Measurements from ENCODE around the gene DNMBP.

DNMBP gene

DNA sequence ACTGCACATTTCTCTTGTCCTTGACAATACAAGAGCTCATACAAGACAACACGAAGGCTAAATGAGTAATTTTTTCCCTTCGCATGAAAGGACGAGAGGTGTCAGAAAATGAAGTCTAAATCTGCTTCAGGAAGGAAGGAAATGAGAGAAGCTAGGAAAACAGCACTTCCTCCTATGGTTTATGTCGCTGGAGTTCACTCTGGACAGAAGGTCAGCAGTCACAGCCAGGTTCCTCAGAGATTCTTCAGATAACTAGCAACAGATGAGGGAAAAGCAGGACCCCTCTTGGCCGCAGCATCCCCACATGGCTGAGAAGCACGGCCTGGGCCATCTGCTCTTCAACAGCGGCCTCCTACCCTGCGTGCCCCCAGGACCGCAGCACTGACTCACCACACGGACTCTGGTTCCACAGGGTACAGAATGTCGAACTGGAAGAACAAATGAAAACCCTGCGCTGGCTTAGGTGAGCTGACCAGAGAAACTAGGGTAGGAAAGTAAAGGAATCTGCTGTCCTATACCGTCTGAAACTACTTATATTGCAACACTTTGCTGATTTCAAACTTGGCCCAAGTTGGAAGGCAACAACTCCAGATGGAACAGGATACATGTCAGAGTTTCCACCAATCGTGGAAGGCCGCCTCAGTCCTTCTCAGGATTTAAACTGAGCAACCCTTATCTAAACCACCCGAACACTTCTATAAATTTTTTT is 26.3 kb downstream of the DNMBP start:
- DNase-seq (ENCODE audit: insufficient read length) (no peak), FAIRE-seq (peak; percentile 54)
- TF ChIP-seq POLR2A (IDR thresholded peaks at IDR 0.05; ENCODE audit: low read depth, low read length) (no peak), POLR2AphosphoS5 (IDR thresholded peaks at IDR 0.05; ENCODE audit: low read depth, low read length) (no peak), TAF1 (IDR thresholded peaks at IDR 0.05; ENCODE audit: borderline replicate concordance, low read depth, low read length) (no peak)

DNA sequence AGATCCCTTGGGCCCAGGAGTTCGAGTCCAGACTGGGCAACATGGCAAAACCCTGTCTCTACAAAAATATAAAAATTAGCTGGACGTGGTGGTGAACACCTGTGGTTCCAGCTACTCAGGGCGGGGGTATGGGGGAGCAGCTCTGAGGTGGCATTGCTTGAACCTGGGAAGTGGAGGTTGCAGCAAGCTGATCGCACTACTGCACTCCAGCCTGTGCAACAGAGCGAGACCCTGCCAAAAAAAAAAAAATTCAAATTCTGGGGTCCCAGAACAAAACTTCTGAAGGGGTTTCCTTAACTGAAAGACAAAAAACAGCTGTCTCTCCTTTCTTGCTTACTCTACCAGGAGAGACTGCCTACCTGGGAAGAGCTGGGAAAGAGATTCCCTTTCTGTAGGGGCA is 27.0 kb downstream of the DNMBP start:
- no peak for TF ChIP-seq TAF1 (IDR thresholded peaks at IDR 0.05; ENCODE audit: borderline replicate concordance, low read depth, low read length)
- DNase-seq (ENCODE audit: insufficient read length) (no peak), FAIRE-seq (no peak)

DNA sequence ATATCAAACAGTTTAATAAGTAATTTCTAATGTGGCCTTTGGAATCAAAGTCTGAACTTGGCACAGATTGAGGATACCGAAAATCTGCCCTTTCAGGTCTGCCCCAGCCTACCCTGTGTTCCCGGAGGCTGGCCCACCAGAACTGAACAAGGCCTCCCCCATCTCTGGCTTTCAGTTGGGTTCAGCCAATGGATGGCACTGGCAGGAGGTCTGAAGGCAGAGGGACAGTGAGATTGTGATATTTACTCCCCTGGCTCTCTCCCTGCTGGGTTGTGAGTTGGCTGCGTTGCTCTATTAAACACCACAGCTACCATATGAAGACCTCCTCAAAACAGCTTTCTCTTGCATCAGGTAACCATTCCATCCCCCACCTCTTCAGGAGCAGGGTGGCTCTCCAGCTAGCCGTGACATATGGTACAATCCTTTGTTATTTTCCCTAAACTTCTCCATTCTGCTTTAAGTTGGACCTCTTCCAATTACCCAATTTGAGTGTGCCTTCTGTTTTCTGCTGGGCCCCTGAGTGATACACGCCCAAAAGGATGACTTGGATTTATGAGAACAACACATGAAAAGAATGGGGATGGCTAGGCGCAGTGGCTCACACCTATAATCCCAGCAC is 28.1 kb downstream of the DNMBP start:
- DNase-seq (ENCODE audit: insufficient read length) (no peak), FAIRE-seq (no peak)
- no peak for TF ChIP-seq POLR2A (IDR thresholded peaks at IDR 0.05; ENCODE audit: low read depth, low read length)
- no peak for TF ChIP-seq POLR2AphosphoS5 (IDR thresholded peaks at IDR 0.05; ENCODE audit: low read depth, low read length)
- TF ChIP-seq TAF1 (IDR thresholded peaks at IDR 0.05; ENCODE audit: borderline replicate concordance, low read depth, low read length): no peak

DNA sequence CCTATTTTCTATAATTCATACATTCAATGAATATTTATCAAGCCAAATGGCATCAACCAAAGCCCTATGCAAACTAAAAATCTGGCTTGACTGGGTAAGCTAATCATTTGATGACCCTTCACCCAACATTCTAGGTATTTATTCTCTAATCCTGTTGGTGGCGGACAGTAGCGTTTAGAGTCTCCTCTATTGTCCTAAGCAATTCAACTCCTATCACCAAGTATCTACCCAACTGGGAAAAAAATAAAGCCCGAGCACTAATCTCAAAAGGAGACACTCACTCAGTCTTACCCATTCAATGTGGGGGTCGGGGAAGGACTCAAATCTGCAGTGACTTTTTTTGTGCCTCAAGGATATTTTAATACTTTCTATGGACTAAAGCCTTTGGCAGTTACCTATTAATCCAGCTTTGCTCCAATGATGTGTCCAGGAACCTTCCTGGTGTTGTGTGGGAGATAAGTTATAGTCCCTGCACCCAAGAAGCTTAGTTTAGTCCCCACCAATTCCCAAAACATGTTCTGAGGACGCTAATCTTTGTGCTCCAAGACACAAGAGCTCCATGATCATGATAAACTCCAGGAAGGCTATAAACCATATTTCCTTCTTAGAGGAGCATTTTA is 30.6 kb downstream of the DNMBP start:
- DNase-seq (ENCODE audit: insufficient read length) (no peak), FAIRE-seq (no peak)
- TF ChIP-seq POLR2A (IDR thresholded peaks at IDR 0.05; ENCODE audit: low read depth, low read length): no peak

DNA sequence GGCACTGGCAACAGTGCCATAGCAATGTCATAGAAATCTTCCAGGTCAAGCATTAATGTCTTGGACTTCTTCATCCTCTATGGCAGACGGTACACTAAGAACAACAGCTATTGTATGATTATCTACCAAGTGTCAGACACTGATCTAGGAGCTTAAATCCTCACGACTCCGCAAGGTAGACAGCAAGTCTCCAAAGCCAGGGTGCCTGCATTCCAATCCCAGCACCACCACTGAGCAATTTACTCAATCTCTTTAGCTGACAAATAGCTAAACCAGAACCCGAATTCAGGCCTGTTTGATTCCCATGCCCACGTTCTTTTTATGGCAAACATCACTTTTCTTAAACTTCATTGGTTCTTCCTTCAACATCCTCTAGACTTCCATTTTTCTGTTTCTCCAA is 31.8 kb downstream of the DNMBP start:
- FAIRE-seq (no peak), DNase-seq (ENCODE audit: insufficient read length) (no peak)
- TF ChIP-seq TAF1 (IDR thresholded peaks at IDR 0.05; ENCODE audit: borderline replicate concordance, low read depth, low read length): no peak
- TF ChIP-seq POLR2AphosphoS5 (IDR thresholded peaks at IDR 0.05; ENCODE audit: low read depth, low read length): no peak
- no peak for TF ChIP-seq POLR2A (IDR thresholded peaks at IDR 0.05; ENCODE audit: low read depth, low read length)

DNA sequence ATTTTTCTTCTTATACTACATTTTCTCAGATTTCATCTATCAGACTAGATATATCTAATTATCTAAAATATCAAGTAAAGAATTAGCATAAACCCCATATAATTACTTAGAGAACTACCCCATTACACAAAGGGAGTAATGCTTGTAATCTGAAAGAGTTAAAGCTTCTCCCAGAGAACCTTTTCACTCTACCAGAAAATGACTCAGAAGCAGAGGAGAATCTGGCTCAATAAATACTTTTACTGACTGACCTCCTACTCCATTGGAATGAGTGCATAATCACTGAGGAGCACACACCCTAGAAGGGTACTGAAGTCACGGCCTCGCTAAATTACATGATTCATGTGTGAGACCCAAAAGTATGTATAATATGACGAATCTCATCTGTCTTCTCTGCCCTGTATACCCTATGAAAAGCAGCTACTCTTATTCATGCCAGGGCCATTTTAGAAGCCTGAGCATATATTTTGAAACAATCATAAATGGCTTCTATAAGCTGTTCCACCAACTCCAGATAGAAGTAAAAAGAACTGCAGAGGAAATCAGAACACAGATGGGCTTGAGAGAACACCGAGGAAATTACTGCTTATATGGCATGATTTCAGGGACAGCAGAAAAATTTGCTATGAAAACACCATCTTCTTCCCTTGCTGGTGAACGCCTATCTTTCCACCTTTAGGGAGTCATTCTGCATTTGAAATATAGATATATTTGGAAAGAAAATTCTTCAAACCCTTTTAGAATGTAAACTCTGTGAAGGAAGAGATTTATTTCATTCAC is 32.7 kb downstream of the DNMBP start:
- TF ChIP-seq POLR2AphosphoS5 (IDR thresholded peaks at IDR 0.05; ENCODE audit: low read depth, low read length): no peak
- TF ChIP-seq TAF1 (IDR thresholded peaks at IDR 0.05; ENCODE audit: borderline replicate concordance, low read depth, low read length): no peak
- TF ChIP-seq POLR2A (IDR thresholded peaks at IDR 0.05; ENCODE audit: low read depth, low read length): no peak
- DNase-seq (ENCODE audit: insufficient read length): no peak
- no peak for FAIRE-seq

DNA sequence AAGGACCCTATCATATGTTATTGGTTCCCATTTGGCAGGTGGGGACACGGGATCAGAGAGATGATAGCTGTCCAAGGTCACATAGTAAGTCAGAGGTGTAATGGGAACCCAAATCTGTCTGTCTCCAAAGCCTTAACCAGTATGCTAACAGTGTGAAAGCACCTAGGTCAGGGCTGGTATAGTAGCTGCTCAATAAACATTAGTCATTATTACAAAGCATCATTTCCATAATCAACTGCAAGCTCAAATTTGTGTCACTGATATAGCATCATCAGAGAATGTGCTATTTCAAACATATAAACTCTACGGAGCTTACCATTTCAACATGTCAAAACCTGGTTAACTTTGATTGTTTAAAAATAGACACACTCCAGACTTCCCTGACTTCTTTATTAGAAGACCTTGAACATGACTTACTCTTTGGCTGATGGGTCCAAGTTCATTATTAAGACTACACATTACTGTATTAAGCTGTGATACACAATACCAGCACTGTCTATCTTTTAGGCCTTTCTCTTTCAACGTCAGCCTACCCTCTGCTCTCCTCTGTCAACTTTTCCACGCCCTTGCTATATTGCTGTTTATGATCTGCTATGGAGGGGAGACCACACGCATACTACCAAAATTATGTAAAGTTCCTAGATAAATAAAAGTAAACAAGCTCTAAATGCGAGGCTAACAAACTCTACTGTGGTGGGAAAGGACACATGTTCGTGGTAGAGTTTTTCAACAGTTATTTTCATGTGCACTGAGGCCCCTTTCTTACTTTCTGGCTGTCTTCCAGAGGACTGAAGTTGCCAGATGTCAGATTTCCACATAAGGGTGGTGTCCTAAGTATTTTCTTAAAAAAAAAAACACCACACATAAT is 33.6 kb downstream of the DNMBP start:
- peak; percentile 84 for FAIRE-seq
- DNase-seq (ENCODE audit: insufficient read length): no peak
- TF ChIP-seq TAF1 (IDR thresholded peaks at IDR 0.05; ENCODE audit: borderline replicate concordance, low read depth, low read length): no peak
- no peak for TF ChIP-seq POLR2AphosphoS5 (IDR thresholded peaks at IDR 0.05; ENCODE audit: low read depth, low read length)
- no peak for TF ChIP-seq POLR2A (IDR thresholded peaks at IDR 0.05; ENCODE audit: low read depth, low read length)

DNA sequence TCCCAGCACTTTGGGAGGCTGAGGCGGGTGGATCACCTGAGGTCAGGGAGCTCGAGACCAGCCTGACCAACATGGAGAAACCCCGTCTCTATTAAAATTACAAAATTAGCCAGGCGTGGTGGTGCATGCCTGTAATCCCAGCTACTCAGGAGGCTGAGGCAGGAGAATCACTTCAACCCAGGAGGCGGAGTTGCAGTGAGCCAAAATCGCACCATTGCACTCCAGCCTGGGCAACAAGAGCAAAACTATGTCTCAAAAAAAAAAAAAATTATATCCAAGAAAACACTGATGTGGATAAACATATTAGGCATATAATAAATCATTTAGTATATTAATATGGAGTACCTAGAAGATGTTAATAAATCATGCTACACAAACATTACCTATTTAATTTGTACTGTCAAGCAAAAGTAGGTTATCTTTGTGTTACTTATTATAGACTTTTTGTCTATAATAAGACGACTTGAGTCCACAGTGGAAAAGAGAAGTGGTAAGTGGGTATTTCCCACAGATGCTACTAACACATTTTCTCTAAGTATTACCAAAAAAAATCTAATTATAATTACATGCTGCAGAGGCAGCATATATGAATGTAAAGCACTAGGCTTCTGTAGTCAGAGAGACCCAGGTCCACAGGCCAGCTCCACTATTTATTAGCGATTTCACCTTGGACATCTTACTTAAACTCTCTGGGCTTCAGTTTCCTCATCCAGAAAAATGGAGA is 34.5 kb downstream of the DNMBP start:
- DNase-seq (ENCODE audit: insufficient read length): no peak
- TF ChIP-seq POLR2AphosphoS5 (IDR thresholded peaks at IDR 0.05; ENCODE audit: low read depth, low read length): no peak
- no peak for TF ChIP-seq POLR2A (IDR thresholded peaks at IDR 0.05; ENCODE audit: low read depth, low read length)
- TF ChIP-seq TAF1 (IDR thresholded peaks at IDR 0.05; ENCODE audit: borderline replicate concordance, low read depth, low read length): no peak
- no peak for FAIRE-seq

DNA sequence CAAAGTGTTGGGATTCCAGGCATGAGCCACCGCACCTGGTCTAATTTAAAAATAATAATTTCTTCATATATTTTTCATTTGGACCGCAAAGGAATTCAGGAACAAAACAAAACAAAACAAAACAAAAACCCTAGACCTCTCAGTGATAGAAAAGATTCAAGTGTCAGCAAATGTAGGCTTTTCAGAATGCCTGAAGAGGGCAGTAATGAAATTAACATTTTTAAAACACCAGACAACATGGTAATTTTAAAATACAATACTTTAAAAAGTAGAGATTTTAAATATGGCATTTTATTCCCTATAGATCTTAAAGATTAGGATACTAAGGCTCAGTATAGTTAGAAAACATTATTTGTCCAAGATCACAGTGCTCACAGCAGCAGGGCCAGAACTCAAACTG is 36.6 kb downstream of the DNMBP start:
- DNase-seq (ENCODE audit: insufficient read length): no peak
- no peak for TF ChIP-seq TAF1 (IDR thresholded peaks at IDR 0.05; ENCODE audit: borderline replicate concordance, low read depth, low read length)
- TF ChIP-seq POLR2AphosphoS5 (IDR thresholded peaks at IDR 0.05; ENCODE audit: low read depth, low read length): no peak
- TF ChIP-seq POLR2A (IDR thresholded peaks at IDR 0.05; ENCODE audit: low read depth, low read length): no peak
- no peak for FAIRE-seq

DNA sequence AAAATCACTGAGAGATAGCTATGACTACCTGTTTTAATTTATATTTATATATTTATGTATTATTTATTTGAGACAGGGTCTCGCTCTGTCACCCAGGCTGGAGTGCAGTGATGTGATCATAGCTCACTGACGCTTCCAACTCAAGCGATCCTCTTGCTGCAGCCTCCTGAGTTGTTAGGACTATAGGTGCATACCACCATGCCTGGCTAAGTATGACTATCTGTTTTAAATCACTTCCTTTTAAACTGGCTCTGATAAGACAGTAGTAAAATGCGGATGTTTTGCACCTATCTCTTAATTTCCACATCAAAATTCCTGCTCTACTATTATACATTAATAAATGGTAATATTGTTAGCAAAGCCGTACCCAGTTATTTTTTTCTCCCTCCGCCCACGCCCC is 41.8 kb downstream of the DNMBP start:
- TF ChIP-seq POLR2A (IDR thresholded peaks at IDR 0.05; ENCODE audit: low read depth, low read length): no peak
- no peak for TF ChIP-seq TAF1 (IDR thresholded peaks at IDR 0.05; ENCODE audit: borderline replicate concordance, low read depth, low read length)
- no peak for TF ChIP-seq POLR2AphosphoS5 (IDR thresholded peaks at IDR 0.05; ENCODE audit: low read depth, low read length)
- FAIRE-seq: no peak
- no peak for DNase-seq (ENCODE audit: insufficient read length)
